ENCODE data around the gene TIMM44.
A peak's percentile ranks its signal among the peaks of the same experiment; 100 is the strongest.

TIMM44 gene

DNA sequence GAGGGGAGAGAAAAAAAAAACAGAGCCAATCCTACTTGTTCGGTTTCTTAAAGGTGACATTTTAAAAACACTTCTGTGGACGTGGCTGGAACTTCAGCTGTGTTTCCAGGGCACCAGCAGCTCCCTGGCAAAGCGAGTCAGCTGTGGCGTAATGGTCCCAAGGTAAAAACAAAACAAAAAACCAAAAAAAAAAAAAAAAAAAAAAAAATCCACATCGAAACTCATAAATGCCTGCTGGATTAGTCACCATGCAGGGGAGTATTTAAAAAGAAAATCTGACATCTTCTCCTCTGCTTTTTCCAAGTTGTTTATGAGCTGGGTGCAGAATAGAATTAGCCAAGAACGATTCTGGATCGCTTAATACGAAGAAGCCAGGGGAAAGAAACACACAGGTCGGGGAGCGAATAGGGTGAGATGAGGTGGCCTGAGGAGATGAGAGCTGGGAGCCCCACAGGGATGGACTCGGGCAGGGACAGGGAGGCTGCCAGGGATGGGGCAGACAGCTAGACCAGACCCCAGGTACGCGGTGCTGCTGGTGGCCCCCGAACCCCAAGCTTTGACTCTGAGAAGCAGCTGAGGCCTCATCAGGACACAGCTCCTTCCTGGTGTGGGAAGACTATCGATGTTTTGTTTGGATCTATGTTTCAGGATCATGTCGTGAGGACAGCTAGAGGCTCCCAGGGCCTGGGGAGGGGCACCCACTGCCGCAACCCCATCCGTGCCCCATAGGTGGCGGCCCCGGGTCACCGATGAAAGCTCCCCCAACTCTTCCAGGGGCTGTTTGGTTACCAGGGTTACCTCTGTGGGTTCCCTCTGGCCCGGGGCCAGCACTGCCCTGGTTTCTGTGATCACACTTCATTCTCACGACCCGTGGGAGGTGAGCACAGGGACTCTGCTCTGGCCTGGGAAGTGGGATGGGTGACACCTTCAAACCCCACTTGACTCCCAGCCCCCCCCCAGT is 14.4 kb downstream of the TIMM44 start:
- DNase-seq (ENCODE audit: low read depth): peak; percentile 83
- TF ChIP-seq, protein P1, sequence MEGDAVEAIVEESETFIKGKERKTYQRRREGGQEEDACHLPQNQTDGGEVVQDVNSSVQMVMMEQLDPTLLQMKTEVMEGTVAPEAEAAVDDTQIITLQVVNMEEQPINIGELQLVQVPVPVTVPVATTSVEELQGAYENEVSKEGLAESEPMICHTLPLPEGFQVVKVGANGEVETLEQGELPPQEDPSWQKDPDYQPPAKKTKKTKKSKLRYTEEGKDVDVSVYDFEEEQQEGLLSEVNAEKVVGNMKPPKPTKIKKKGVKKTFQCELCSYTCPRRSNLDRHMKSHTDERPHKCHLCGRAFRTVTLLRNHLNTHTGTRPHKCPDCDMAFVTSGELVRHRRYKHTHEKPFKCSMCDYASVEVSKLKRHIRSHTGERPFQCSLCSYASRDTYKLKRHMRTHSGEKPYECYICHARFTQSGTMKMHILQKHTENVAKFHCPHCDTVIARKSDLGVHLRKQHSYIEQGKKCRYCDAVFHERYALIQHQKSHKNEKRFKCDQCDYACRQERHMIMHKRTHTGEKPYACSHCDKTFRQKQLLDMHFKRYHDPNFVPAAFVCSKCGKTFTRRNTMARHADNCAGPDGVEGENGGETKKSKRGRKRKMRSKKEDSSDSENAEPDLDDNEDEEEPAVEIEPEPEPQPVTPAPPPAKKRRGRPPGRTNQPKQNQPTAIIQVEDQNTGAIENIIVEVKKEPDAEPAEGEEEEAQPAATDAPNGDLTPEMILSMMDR (IDR thresholded peaks at IDR 0.05; ENCODE audit: control insufficient read depth, insufficient read depth, low read depth, low read length, missing control alignments): peak; percentile 54
- H3K4me3 ChIP-seq (ENCODE audit: control insufficient read depth, low read depth, low read length): peak overlapping the region; percentile 10

DNA sequence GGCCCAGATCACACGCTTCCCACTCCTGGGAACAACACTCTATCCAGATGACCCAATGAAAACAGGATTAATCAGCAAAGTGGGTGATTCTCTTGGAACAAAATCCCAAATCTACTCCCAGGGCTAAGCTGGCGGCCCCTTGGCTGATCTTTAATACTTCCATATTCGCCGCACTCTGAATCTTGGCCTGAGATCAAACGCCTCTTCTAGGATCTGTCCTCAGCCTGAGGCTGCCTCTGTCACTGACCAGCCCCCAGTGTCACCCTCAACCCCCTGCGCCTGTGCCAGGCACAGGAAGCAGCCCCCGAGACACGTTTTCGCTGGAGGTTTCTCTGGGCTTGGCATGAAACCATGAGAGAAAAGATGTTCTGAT is 15.1 kb downstream of the TIMM44 start:
- no peak for DNase-seq (ENCODE audit: low read depth)
- TF ChIP-seq, protein P1 (IDR thresholded peaks at IDR 0.05; ENCODE audit: control insufficient read depth, insufficient read depth, low read depth, low read length, missing control alignments): no peak
- H3K4me3 ChIP-seq (ENCODE audit: control insufficient read depth, low read depth, low read length): no peak overlapping the region

DNA sequence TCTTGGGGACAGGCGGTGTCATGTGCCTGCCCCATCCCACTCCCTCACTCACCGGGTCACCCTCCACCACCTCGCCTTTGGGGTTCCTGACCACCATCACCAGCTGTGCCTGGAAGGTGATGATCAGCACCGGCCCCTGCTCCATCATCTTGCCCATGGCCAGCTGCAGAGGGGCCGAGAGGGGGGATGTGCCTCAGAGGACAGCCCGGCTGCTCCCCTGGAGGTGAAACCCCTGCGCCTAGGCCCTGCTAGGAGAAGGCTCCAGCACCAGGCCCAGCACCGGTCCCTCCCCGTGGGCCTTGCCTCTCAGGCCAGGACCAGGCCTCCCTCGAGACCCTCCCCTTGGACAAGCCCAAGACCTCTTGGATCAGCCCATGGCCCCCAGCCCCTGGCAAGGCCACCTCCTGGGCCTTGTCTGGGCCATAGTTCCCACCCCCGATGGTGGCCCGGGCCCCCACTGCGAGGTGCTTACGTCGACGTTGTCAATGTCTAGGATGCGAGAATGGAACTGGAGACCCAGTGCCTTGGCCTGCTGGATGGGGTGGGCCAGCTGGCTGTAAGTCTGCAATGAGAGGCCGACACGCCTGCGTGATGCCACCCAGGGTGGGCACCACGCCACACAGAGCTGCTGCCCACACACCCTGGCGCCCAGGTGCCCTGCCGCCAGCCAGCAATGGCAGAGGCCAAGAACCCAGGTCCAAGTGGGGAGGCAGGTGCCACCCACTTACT is 15.7 kb downstream of the TIMM44 start:
- no peak for DNase-seq (ENCODE audit: low read depth)
- no peak overlapping the region for H3K4me3 ChIP-seq (ENCODE audit: control insufficient read depth, low read depth, low read length)
- TF ChIP-seq, protein P1 (IDR thresholded peaks at IDR 0.05; ENCODE audit: control insufficient read depth, insufficient read depth, low read depth, low read length, missing control alignments): no peak

DNA sequence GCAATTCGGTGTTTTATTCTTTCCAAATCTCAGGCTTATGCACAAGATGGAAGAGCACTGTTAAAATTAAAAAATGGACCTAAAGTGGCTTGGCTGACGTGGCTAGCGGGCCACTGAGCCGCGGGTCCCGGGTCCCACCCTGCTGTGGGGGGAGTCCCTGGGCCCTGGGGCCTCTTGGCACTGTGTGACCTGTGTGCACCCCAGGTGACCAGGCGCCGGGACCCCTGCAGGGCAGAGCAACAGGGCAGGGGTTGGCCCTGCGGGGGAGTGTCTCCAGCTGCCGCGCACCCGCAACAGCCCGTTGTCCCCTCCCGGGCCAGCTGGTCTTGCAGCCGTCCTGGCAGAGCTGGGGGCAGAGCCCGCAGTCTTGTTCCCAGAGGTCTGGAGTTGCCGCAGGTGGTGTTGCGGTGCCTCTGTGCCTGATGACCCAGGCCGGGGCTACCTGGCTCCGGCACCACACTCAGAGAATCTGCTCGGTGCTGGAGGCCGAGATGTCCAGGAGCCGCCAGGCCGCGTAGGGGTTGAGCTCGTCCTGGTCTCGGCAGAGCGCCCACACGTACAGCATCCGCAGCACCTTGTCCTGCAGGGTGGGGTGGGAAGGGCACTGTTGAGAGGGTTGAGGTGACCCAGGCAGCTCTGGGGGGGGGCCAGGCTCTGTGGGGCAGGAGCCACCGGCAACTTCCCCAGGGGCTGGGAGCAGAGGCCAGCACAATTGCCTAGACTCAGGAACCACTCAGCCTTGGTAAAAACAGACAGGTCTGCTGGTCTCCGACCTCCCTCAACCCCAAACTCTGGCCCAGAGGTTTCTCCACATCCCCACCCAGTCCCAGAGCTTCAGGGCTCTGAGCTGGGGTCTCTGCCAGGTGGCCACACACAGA is 16.5 kb downstream of the TIMM44 start:
- no peak for DNase-seq (ENCODE audit: low read depth)
- TF ChIP-seq, protein P1 (IDR thresholded peaks at IDR 0.05; ENCODE audit: control insufficient read depth, insufficient read depth, low read depth, low read length, missing control alignments): no peak
- no peak overlapping the region for H3K4me3 ChIP-seq (ENCODE audit: control insufficient read depth, low read depth, low read length)

DNA sequence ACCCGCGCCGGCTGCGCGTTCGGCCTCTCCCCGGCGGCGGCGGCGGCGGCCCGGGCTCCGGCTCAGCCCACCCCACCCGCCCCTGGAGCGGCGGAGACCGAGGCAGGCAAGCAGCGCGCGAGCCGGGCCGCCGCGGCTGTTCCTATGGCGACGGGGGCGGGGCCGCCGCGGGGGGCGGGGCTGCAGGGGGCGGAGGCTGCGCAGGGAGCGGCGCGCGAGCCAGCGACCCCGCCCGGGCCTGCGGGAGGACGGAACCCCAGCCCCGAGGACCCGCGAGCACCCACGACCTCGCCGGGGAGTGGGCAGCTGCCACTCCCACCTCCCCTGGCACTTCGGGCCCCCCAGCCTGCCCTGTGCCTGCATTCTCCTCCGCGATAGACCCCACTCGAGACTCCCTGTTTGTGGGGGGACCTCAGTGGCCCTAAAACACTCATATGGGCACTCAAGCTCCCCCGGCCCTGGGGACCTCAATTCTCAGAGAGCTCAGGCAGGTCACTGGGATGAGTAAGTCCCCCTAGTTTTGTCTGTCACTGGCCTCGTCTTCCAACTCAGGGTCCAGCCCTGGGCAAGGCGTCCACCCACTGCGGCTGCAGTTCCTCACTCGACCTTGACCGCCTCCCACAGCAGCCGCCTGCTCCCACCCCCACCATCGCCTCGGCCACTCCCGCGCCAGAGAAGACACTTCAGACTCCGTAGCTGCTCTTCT is 17.3 kb downstream of the TIMM44 start, which contains the start of gene CTXN1:
CTXN1 (minus strand) TSS at position 115 of the 706 bp plus-strand sequence. CDS start 597 bp downstream, outside the sequence.
- H3K4me3 ChIP-seq (ENCODE audit: control insufficient read depth, low read depth, low read length): peak within 1 kb of the TSS; percentile 48
- DNase-seq (ENCODE audit: low read depth): no peak

More for the DNA sequence above, 17.3 kb downstream of the TIMM44 start, which contains the start of gene CTXN1:
- TF ChIP-seq, protein P1 (IDR thresholded peaks at IDR 0.05; ENCODE audit: control insufficient read depth, insufficient read depth, low read depth, low read length, missing control alignments): no peak
